Kidney (tissue), 14 donors: ENCODE data around the gene HSH2D. TPM values are rescaled to one million over a fixed set of nuclear protein-coding genes. Genes with fewer than 3 reads are reported as not detected.

Experiments
- DNase-seq, 5 donors: peaks; one replicate each; pipeline ENCODE4 v3.0.0-alpha.2; 2013 to 2020
- FAIRE-seq: peaks from 2 replicates; lab custom pipeline; 2012; peaks lifted over from hg19 to GRCh38; lab: Jason Lieb, UNC
- H3K27ac ChIP-seq, 2 donors: one replicate each; pipeline ENCODE4 v1.7.0; 2013; ENCODE audit warnings: low read depth in 2 of 2, low read length in 2 of 2, inconsistent platforms in 1 of 2
- H3K27me3 ChIP-seq: one replicate; pipeline ENCODE4 v1.7.1; 2013; ENCODE audit warnings: low read length, inconsistent platforms; ENCODE audit not compliant: control insufficient read depth, insufficient read depth
- H3K36me3 ChIP-seq, 3 donors: one replicate each; pipeline versions ENCODE4 v1.7.0 to v1.7.1; 2013; ENCODE audit warnings: low read length in 3 of 3, control low read depth in 1 of 3, inconsistent platforms in 1 of 3; ENCODE audit not compliant: insufficient read depth in 3 of 3, control insufficient read depth in 2 of 3
- H3K4me1 ChIP-seq, 3 donors: one replicate each; pipeline versions ENCODE4 v1.7.0 to v1.7.1; 2013; ENCODE audit warnings: low read length in 3 of 3, inconsistent platforms in 1 of 3, low read depth in 1 of 3; ENCODE audit not compliant: control insufficient read depth in 2 of 3, insufficient read depth in 2 of 3
- H3K4me3 ChIP-seq, 3 donors: one replicate each; pipeline versions ENCODE4 v1.7.0 to v1.8.1; 2013; ENCODE audit warnings: low read length in 3 of 3, control low read depth in 1 of 3, inconsistent platforms in 1 of 3
- H3K9ac ChIP-seq, 3 donors: one replicate each; pipeline versions ENCODE4 v1.7.0 to v1.7.1; 2013; ENCODE audit warnings: low read length in 3 of 3, control low read depth in 1 of 3, inconsistent platforms in 1 of 3
- H3K9me3 ChIP-seq, 3 donors: one replicate each; pipeline versions ENCODE4 v1.7.0 to v1.7.1; 2013; ENCODE audit warnings: low read length in 3 of 3, control low read depth in 1 of 3, inconsistent platforms in 1 of 3; ENCODE audit not compliant: control insufficient read depth in 2 of 3, insufficient read depth in 1 of 3
- CTCF ChIP-seq: IDR thresholded peaks from 3 replicates; pipeline ENCODE4 v1.5.1; 2012; ENCODE audit warnings: mild to moderate bottlenecking, moderate library complexity, borderline replicate concordance; ENCODE audit not compliant: insufficient read depth; ENCODE audit errors: extremely low read depth
- intact Hi-C: fragments of 100-400 bp; cut with DNase I; formaldehyde crosslinking; loops from one replicate; pipeline ENCODE4 v1.11.1; 2022
- polyA plus RNA-seq: library from polyadenylated mRNA; stranded (reverse); fragments of 350-450 nt; fragmentation: Illumina TruSeq; extraction: RNeasy Lipid Tissue Mini Kit (QIAGEN cat#74804); gene quantifications from one replicate; pipeline ENCODE4 v1.2.3, GENCODE V29; 2014; ENCODE audit warnings: low read depth, low replicate concordance; ENCODE audit not compliant: insufficient read depth
- total RNA-seq: library from RNA; stranded (reverse); fragmentation: NEBNext Ultra II Directional; extraction: Animal tissue kit (Norgen Biotek cat#: 25700); gene quantifications from one replicate; pipeline ENCODE4 v1.2.1, GENCODE V29; 2021
- donor health status: control.
- donor health status: control.
- donor health status: control.
- donor health status: control.
- donor health status: control.
- donor health status: DM: yes; HTN: yes; CAD: no.
- donor health status: Normal renal cell carcinoma (clear cell type).

Gene HSH2D
- total and polyA plus RNA-seq, 2 donors from 2014 or later = 0.41 to 7.7 TPM

- DNase-seq (no peak), FAIRE-seq (no peak)
- H3K27ac ChIP-seq = no peak overlapping the region
- H3K9ac ChIP-seq = no peak overlapping the region
- no peaks in the 10 kb centered on the region for H3K9me3 ChIP-seq
- intact Hi-C loops = no loop called here
- H3K27me3 ChIP-seq = no peaks in the 10 kb centered on the region
- TF ChIP-seq CTCF = no peak
- H3K4me1 ChIP-seq = no peaks in the 10 kb centered on the region
- H3K4me3 ChIP-seq = no peak overlapping the region
- H3K36me3 ChIP-seq = no peaks in the 10 kb centered on the region
These were observed 16.2 kb downstream of the HSH2D start for GRCh38 chr19:16159655-16160054.

- no peak for TF ChIP-seq CTCF
- H3K9me3 ChIP-seq = no peaks in the 10 kb centered on the region
- no peaks in the 10 kb centered on the region for H3K27me3 ChIP-seq
- no peak overlapping the region for H3K27ac ChIP-seq
- H3K4me1 ChIP-seq = no peaks in the 10 kb centered on the region
- H3K9ac ChIP-seq = no peak overlapping the region
- H3K4me3 ChIP-seq = no peak overlapping the region
- intact Hi-C loops = no loop called here
- no peak for DNase-seq
- FAIRE-seq = no peak
- no peaks in the 10 kb centered on the region for H3K36me3 ChIP-seq
These were observed 17.0 kb downstream of the HSH2D start for GRCh38 chr19:16160445-16160942.

DNA sequence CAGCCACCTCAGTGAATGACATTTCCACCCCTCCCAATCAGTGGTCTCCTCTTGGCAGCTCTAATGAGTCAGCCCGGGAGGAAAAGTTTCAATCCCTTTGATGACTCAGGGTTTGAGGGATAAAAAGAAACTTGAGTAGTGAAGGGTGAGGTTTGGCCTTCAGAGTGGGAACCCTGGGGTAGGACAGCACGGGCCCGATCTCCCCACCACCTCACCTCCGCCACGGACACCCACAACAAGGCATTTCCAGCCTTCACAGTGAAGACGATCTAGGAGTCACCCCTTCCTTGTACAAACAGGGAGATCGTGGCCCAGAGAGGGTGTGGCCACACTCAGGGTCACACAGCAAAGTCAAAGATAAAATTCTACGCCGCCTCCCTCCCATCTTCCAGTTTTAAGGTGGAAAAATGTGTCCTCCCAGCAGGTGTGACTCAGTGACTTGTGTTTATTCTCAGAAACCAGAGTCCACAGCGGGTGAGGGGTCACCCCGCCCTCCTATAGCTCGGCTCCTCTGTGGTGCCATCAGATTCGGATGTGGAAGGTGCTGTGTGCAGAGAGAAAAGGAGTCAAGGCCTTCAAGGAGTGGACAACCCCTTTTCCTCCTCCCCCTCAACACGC is 17.6 kb downstream of the HSH2D start:
- Histone ChIP-seq H3K27me3 (no peaks in the 10 kb centered on the region), H3K9me3 (no peaks in the 10 kb centered on the region), H3K4me1 (no peaks in the 10 kb centered on the region), H3K36me3 (no peaks in the 10 kb centered on the region), H3K27ac (no peak overlapping the region), H3K4me3 (no peak overlapping the region), H3K9ac (no peak overlapping the region)
- FAIRE-seq = no peak
- no peak for TF ChIP-seq CTCF
- no peak for DNase-seq
- intact Hi-C loops = no loop called here
